GM23338 (cell line): ENCODE data around the gene IDI1.

Experiments
- CREB1 ChIP-seq: fragments of 250-450 bp; sonication (Bioruptor Pico); IDR thresholded peaks from 2 replicates; pipeline ENCODE4 v1.5.0; 2020; ENCODE audit warnings: low read depth, mild to moderate bottlenecking, moderate library complexity
- CTCF ChIP-seq, 2 experiments: fragments of 200-600 bp in 1 of 2; sonication (generic) in 1 of 2; conservative IDR thresholded peaks; 2 replicates each; pipeline versions ENCODE4 v1.5.1 to v1.6.1; 2016 to 2017; ENCODE audit warnings: antibody characterized with exemption in 2 of 2, low read depth in 2 of 2, mild to moderate bottlenecking in 2 of 2, moderate library complexity in 1 of 2
- EZH2 ChIP-seq: fragments of 200-600 bp; sonication (generic); IDR thresholded peaks from one replicate; pipeline ENCODE4 v1.8.0; 2017; ENCODE audit warnings: antibody characterized with exemption, mild to moderate bottlenecking, low read depth; ENCODE audit not compliant: unreplicated experiment
- EZH2phosphoT487 ChIP-seq: fragments of 200-600 bp; sonication (generic); IDR thresholded peaks from one replicate; pipeline ENCODE4 v1.8.1; 2018; ENCODE audit warnings: antibody characterized with exemption; ENCODE audit not compliant: unreplicated experiment
- JUNB ChIP-seq: IDR thresholded peaks from one replicate; pipeline ENCODE4 v1.6.1; 2016; ENCODE audit warnings: antibody characterized with exemption; ENCODE audit not compliant: unreplicated experiment
- NANOG ChIP-seq: IDR thresholded peaks from 2 replicates; pipeline ENCODE4 v1.6.1; 2016; ENCODE audit warnings: antibody characterized with exemption, borderline replicate concordance
- POLR2AphosphoS5 ChIP-seq: IDR thresholded peaks from 2 replicates; pipeline ENCODE4 v1.6.1; 2016; ENCODE audit warnings: antibody characterized with exemption, low read depth
- REST ChIP-seq: IDR thresholded peaks from one replicate; pipeline ENCODE4 v1.6.1; 2018; ENCODE audit warnings: antibody characterized with exemption; ENCODE audit not compliant: unreplicated experiment
- STAT1 ChIP-seq: IDR thresholded peaks from one replicate; pipeline ENCODE4 v1.6.1; 2016; ENCODE audit warnings: antibody characterized with exemption; ENCODE audit not compliant: unreplicated experiment
- ZNF114 ChIP-seq: fragments of 250-450 bp; sonication (Bioruptor Pico); IDR thresholded peaks from 2 replicates; pipeline ENCODE4 v1.5.0; 2020; ENCODE audit warnings: mild to moderate bottlenecking, moderate library complexity
- ZNF462 ChIP-seq: fragments of 250-450 bp; sonication (Bioruptor Pico); IDR thresholded peaks from 2 replicates; pipeline ENCODE4 v1.5.0; 2020; ENCODE audit warnings: mild to moderate bottlenecking, moderate library complexity

- TF ChIP-seq EZH2 (no peak), CTCF (conservative IDR thresholded peaks at IDR 0.05; ENCODE audit: low read depth in 2 of 2) (no peak), ZNF462 (CRISPR knock-in tag) (no peak), POLR2AphosphoS5 (no peak), REST (no peak), JUNB (no peak), EZH2phosphoT487 (no peak), CREB1 (CRISPR knock-in tag) (no peak), NANOG (no peak), STAT1 (no peak), ZNF114 (CRISPR knock-in tag) (no peak)
These were observed 41.8 kb upstream of the IDI1 start for GRCh38 chr10:1090696-1091095.
